GM18909 (cell line): ENCODE measurements around the gene SMPDL3A.
A peak's percentile ranks its signal among the peaks of the same experiment; 100 is the strongest.

Experiments
- ATAC-seq: cut with Tn5 transposase; IDR thresholded peaks from one replicate; pipeline ENCODE4 v1.9.1; 2021; ENCODE audit warnings: mild to moderate bottlenecking; ENCODE audit not compliant: unreplicated experiment, poor library complexity

Gene SMPDL3A

DNA sequence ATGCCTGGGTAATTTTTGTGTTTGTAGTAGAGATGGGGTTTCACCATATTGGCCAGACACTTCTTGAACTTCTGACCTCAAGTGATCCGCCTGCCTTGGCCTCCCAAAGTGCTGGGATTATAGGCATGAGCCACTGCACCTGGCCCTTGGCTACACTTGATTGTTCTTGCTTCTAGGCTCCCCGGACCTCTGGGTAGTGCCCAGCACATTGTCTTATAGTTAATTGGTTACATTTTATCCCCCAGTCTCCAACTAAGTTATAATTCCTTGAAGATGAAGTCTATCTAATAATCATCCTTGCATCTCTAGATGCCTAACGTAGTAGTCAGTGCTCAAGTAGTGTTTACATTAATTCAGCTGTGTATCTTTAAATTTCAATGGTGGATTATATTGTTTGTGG is 11.8 kb downstream of the SMPDL3A start:
- ATAC-seq: no peak

GRCh38 chr6:122801397-122801796 is 12.3 kb downstream of the SMPDL3A start:
- ATAC-seq: no peak

DNA sequence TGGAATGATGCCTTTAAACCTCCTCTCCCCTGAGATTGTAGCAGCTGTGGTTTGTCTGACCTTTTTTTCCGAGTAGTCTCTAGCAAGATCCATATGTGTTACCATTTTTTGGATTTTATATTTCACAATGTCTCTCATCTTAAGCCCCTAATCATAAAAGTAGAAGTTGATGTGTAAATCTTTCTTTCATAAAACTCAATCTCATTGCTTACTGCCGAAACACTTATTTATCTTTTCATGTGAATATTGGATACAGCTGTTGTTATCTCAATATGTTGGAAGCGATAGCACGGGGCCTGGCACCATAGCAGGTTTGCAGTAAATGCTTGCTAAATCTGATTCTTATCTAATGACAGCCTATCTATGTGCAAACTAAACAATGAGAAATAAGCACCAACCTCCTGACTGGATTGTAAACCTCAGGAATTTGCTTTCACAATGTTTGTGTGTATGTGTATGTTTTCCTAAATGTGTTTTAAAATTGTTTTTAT is 14.2 kb downstream of the SMPDL3A start:
- no peak for ATAC-seq

DNA sequence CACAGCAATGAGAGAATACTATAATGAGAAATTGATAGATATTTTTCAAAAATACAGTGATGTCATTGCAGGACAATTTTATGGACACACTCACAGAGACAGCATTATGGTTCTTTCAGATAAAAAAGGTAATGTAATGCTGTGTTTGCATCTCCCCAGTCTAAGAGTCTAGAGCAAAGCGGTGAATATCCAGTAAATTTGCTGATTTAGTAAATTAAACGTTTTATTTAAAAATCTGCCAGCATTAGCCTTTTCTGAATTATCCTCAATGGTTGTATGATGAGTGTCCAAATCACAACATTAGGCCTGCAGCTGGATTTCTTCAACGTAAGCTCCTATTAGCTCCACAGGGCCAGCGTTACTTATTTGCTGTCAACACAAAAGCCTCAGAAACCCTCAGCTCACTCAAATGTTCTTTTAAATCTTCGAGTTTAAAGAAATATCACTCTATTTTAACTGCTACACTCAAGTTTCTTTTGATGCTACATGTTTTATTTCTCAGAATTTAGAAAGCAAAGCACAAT is 16.0 kb downstream of the SMPDL3A start:
- no peak for ATAC-seq

GRCh38 chr6:122806291-122806690 is 17.2 kb downstream of the SMPDL3A start:
- ATAC-seq: no peak

- ATAC-seq: no peak
Measured at GRCh38 chr6:122808121-122808885, 19.2 kb downstream of the SMPDL3A start.

- ATAC-seq: no peak
Measured at GRCh38 chr6:122809001-122809400, 19.9 kb downstream of the SMPDL3A start.

DNA sequence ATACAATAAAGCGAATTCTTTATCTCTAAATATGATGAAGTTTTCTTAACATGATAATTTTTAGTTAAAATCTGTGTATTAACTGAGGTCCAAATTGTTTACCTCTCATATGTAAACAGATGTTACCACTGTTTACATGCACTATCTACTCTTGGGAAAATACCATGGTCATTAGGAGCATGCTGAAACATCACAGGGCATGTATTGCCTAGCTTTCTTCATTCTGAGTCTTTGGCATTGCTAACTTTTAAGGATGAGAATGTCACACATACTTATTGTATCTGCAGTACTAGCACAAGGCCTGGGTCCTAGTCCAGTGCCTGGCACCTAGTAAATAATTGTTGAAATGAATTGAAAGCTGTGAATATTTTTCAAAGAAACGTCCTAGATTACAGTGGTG is 20.6 kb downstream of the SMPDL3A start:
- no peak for ATAC-seq

DNA sequence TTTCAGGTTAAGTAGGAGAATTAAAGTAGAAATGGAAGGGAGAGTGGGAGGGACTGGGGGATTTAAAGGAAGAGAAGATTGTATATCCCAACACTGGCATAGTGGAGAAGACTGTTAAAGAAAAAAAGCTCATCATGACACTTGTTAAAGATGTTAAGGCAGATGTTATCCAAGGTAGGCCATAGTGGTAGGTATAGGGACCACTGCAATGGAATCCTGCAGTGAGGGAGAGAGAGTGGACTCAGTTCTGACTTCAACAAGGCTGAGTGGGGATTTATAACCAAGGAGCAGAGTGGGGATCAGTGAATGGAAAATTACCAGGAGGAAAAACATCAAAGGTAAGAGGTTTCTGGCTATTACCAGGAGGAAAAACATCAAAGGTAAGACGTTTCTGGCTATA is 21.1 kb downstream of the SMPDL3A start:
- ATAC-seq: no peak

- ATAC-seq: no peak
Measured at GRCh38 chr6:122817358-122817757, 28.3 kb downstream of the SMPDL3A start.

DNA sequence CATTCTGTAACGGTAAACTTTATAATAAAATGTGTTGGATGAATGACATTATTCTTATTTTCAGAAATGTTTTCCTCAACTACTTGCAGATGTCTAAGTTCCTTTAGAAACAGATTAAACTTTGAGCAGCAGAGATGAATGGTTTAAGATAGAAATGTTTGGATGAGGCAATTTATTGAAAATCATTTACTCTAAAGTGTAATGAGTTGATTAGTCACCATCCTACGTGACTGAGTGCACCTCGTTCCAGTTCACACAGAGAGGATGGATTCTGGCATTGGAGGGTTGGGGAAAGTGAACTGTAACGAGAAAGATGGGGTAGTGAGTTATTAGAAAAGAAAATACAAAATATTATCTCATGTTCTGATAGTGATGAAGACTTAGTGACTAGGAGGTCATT is 28.7 kb downstream of the SMPDL3A start:
- no peak for ATAC-seq

GRCh38 chr6:122818866-122819265 is 29.8 kb downstream of the SMPDL3A start:
- ATAC-seq: no peak

- no peak for ATAC-seq
Measured at GRCh38 chr6:122821095-122821494, 32.0 kb downstream of the SMPDL3A start.

GRCh38 chr6:122825163-122825562 is 36.1 kb downstream of the SMPDL3A start:
- ATAC-seq: no peak

DNA sequence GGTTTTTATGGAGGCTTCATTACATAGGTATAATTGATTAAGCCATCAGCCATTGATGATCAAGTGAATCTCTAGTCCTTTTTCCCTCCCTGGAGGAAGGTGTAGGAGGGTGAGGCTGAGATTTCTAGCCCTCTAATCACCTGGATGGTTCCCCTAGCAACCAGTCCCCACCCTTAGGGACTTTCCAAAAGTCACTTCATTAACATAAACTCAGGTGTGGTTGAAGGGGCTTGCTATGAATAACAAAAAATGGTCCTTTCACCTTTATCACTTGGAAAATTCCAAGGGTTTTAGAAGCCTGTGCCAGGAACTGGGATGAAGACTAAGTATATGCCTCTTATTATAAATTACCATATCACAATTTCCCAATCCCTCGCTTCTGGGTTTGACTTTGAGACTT is 40.4 kb downstream of the SMPDL3A start:
- no peak for ATAC-seq

DNA sequence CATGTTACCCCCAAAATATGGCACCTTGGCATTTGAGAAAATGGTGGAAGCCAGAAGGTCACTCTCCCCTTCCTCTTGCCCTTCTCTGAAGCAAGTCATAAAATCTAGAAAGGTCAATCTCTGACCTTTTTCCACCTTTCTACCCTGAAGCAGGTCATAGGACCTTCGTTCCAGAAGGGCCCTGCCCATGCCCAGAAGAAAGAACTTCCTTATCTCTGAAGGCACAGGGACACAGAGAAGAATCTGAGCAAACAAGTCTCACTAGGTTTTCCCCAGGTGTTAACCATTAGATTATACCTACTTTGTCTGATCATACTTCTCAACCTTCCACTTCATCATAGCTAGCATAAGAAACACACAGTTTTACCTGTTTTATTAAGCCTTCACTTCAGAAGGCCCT is 42.5 kb downstream of the SMPDL3A start:
- no peak for ATAC-seq

- ATAC-seq: no peak
Measured at GRCh38 chr6:122832459-122832858, 43.4 kb downstream of the SMPDL3A start.

DNA sequence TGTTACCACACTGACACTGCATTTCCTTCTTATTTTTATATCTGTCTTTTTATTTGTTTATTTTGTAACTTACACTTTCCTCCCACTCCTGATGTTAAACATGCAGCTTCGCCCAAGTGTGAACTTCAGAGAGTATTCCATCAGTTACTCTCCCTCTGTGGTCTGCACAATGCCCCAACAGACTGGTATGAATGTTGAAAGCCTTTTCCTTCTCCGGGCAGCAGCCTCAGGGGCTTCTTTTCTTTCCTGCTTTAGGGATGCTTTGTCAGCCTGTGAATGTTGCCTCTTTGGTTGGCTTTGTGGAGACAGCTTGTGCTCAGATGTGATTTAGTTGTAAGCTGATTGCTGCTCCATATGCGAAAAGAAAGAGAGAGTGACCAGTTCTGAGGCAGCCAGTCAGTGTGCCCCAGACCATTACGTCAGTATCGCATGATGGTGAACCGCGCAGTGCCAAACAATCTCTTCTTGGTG is 44.0 kb downstream of the SMPDL3A start:
- ATAC-seq: no peak

DNA sequence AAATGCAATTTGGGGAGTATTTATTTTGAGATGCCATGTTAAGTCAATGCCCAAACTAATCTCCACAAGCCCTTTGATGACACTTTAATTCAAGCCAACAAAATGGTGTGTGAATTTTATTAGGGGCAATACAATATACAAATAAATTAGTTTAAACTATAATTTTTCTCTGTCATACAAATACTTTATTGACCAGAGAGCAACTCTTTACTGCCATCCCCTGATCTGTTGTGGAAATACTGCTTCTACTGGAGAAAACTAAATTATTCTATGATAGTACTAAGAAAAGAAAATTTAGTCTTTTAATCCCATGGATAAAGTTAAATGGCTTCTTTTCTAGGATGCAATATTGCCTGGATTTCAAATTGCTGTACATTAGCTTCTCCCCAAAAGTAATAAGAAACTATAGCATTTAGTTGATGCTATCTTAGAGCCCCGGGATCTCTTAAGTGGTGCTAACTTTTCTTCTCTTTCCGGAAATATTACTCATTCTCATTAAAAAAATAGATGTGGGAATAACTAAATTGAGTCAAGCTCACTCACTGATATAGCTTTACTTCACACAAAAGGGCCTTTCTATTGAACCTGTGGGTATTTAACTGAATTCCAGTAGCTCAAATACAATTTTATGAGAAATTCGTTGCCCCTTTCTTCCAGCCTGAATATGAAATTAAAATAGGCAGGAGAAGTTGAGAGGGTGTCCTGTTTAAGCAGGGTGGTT is 49.2 kb downstream of the SMPDL3A start:
- no peak for ATAC-seq

DNA sequence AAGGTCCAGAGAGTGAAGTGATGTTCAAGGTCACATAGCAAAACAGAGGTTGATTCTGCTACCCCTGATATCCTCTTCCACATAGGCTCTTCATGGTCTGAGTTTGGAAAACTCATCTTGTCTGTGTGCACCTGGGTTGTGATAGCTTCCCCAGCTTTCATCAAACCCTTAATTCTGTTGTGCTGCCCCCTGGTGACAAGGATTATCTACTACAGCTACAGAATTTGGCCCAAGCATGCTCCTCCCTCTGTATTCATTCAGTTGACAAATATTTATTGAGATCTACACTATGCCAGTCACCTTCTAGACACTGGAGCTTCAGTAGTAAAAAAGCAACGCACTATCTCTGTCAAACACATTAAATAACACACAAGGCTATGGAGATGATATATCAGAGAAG is 50.4 kb downstream of the SMPDL3A start:
- peak; percentile 91 for ATAC-seq

DNA sequence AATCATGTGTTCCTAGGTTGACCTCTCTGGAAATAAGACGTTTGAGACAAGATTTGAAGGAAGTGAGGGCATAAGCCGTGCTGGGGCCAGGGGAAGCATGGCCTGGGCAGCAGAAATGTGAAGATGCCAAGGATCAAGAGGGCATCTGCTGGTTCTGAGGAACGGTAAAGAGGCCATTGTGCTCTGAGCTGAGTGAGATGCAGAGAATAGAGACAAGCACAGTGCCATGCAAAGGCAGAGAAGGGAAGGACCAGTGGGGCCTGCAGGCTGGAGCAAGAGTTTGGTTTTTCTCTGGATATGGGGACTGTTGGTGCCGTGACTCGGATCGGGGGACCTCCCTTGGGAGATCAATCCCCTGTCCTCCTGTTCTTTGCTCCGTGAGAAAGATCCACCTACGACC is 50.8 kb downstream of the SMPDL3A start:
- peak; percentile 12 for ATAC-seq
